ENCODE measurements around the gene CDA. TPM values are rescaled to one million over a fixed set of nuclear protein-coding genes. Genes with fewer than 3 reads are reported as not detected.

CDA gene
- total RNA-seq, 1 donor from 2014 or later = not detected

- Mint-ChIP-seq H3K36me3 (ENCODE audit: low read depth, unreplicated experiment) (no peaks in the 10 kb centered on the region), H3K27me3 (ENCODE audit: low read depth, unreplicated experiment) (peaks cover 21% of the 10 kb centered on the region), H3K4me3 (ENCODE audit: unreplicated experiment) (no peak overlapping the region), H3K27ac (ENCODE audit: unreplicated experiment) (no peak overlapping the region), H3K4me1 (ENCODE audit: low read depth, unreplicated experiment) (peaks cover 6% of the 10 kb centered on the region), H3K9me3 (ENCODE audit: unreplicated experiment) (no peaks in the 10 kb centered on the region)
- no peak for DNase-seq (ENCODE audit: low read depth)
- Histone ChIP-seq H3K79me2 (ENCODE audit: insufficient read depth, low read length) (no peaks in the 10 kb centered on the region), H3K9ac (ENCODE audit: low read length) (no peak overlapping the region), H3K27ac (ENCODE audit: low read depth, low read length) (no peak overlapping the region), H3K4me1 (ENCODE audit: insufficient read depth, low read length) (peaks cover 9% of the 10 kb centered on the region), H3K27me3 (ENCODE audit: insufficient read depth, low read length) (no peaks in the 10 kb centered on the region), H3K4me2 (ENCODE audit: low read length) (no peak overlapping the region), H3K9me3 (ENCODE audit: insufficient read depth, low read depth, low read length) (no peaks in the 10 kb centered on the region), H3K4me3 (ENCODE audit: insufficient read depth, low read depth, low read length) (no peak overlapping the region), H2AFZ (ENCODE audit: low read depth, low read length) (no peak overlapping the region), H3K36me3 (ENCODE audit: insufficient read depth, low read length) (no peaks in the 10 kb centered on the region), H4K20me1 (ENCODE audit: insufficient read depth, low read length) (no peaks in the 10 kb centered on the region)
- FAIRE-seq = no peak
- TF ChIP-seq CTCF (IDR thresholded peaks at IDR 0.05; ENCODE audit: insufficient read depth, low read depth, low read length) (no peak), EZH2 (IDR thresholded peaks at IDR 0.05; ENCODE audit: insufficient read depth, low read length) (no peak)
These were observed 29.7 kb downstream of the CDA start for GRCh38 chr1:20618550-20618949.

DNA sequence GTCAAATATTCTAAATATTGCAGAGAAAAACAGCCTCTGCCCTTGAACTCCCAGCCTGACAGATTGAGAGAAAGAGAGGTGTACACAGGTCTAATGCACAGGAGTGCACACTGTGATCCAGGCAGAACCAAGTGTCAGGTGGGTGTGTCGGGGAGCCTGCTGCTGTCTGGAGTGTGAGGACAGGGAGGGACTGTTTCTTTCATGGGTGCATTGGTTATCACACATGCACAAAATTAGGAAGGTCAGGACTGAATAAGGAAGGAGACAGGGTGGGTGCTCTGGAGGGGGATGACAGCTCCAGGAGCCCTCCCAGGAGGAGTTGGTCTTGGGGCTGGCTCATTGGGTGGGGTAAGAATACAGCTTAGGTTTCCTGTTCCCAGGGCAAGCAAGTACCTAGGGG is 31.1 kb downstream of the CDA start:
- no peak overlapping the region for H3K27ac Mint-ChIP-seq (ENCODE audit: unreplicated experiment)
- no peak for DNase-seq (ENCODE audit: low read depth)
- Histone ChIP-seq H3K9me3 (ENCODE audit: insufficient read depth, low read depth, low read length) (no peaks in the 10 kb centered on the region), H3K4me3 (ENCODE audit: insufficient read depth, low read depth, low read length) (no peak overlapping the region), H2AFZ (ENCODE audit: low read depth, low read length) (no peak overlapping the region), H3K27ac (ENCODE audit: low read depth, low read length) (no peak overlapping the region), H3K27me3 (ENCODE audit: insufficient read depth, low read length) (no peaks in the 10 kb centered on the region), H3K4me2 (ENCODE audit: low read length) (no peak overlapping the region), H3K79me2 (ENCODE audit: insufficient read depth, low read length) (no peaks in the 10 kb centered on the region), H3K4me1 (ENCODE audit: insufficient read depth, low read length) (no peaks in the 10 kb centered on the region), H3K36me3 (ENCODE audit: insufficient read depth, low read length) (no peaks in the 10 kb centered on the region), H3K9ac (ENCODE audit: low read length) (no peak overlapping the region), H4K20me1 (ENCODE audit: insufficient read depth, low read length) (no peaks in the 10 kb centered on the region)
- no peak for FAIRE-seq
- TF ChIP-seq EZH2 (IDR thresholded peaks at IDR 0.05; ENCODE audit: insufficient read depth, low read length) = no peak
- TF ChIP-seq CTCF (IDR thresholded peaks at IDR 0.05; ENCODE audit: insufficient read depth, low read depth, low read length) = no peak
- peaks cover 21% of the 10 kb centered on the region for H3K27me3 Mint-ChIP-seq (ENCODE audit: low read depth, unreplicated experiment)
- no peaks in the 10 kb centered on the region for H3K36me3 Mint-ChIP-seq (ENCODE audit: low read depth, unreplicated experiment)
- H3K4me1 Mint-ChIP-seq (ENCODE audit: low read depth, unreplicated experiment) = no peaks in the 10 kb centered on the region
- H3K9me3 Mint-ChIP-seq (ENCODE audit: unreplicated experiment) = peaks cover 1% of the 10 kb centered on the region
- H3K4me3 Mint-ChIP-seq (ENCODE audit: unreplicated experiment) = no peak overlapping the region

- Mint-ChIP-seq H3K9me3 (ENCODE audit: unreplicated experiment) (peaks cover 4% of the 10 kb centered on the region), H3K27me3 (ENCODE audit: low read depth, unreplicated experiment) (peaks cover 22% of the 10 kb centered on the region), H3K27ac (ENCODE audit: unreplicated experiment) (no peak overlapping the region), H3K4me1 (ENCODE audit: low read depth, unreplicated experiment) (no peaks in the 10 kb centered on the region), H3K4me3 (ENCODE audit: unreplicated experiment) (no peak overlapping the region), H3K36me3 (ENCODE audit: low read depth, unreplicated experiment) (no peaks in the 10 kb centered on the region)
- no peak for DNase-seq (ENCODE audit: low read depth)
- H3K36me3 ChIP-seq (ENCODE audit: insufficient read depth, low read length) = no peaks in the 10 kb centered on the region
- no peak overlapping the region for H3K4me3 ChIP-seq (ENCODE audit: insufficient read depth, low read depth, low read length)
- H3K27ac ChIP-seq (ENCODE audit: low read depth, low read length) = no peak overlapping the region
- FAIRE-seq = no peak
- H3K27me3 ChIP-seq (ENCODE audit: insufficient read depth, low read length) = no peaks in the 10 kb centered on the region
- no peaks in the 10 kb centered on the region for H3K79me2 ChIP-seq (ENCODE audit: insufficient read depth, low read length)
- H3K4me2 ChIP-seq (ENCODE audit: low read length) = no peak overlapping the region
- no peak overlapping the region for H3K9ac ChIP-seq (ENCODE audit: low read length)
- H3K9me3 ChIP-seq (ENCODE audit: insufficient read depth, low read depth, low read length) = no peaks in the 10 kb centered on the region
- no peaks in the 10 kb centered on the region for H4K20me1 ChIP-seq (ENCODE audit: insufficient read depth, low read length)
- no peak overlapping the region for H2AFZ ChIP-seq (ENCODE audit: low read depth, low read length)
- TF ChIP-seq EZH2 (IDR thresholded peaks at IDR 0.05; ENCODE audit: insufficient read depth, low read length) (no peak), CTCF (IDR thresholded peaks at IDR 0.05; ENCODE audit: insufficient read depth, low read depth, low read length) (no peak)
- H3K4me1 ChIP-seq (ENCODE audit: insufficient read depth, low read length) = no peaks in the 10 kb centered on the region
These were observed 32.1 kb downstream of the CDA start for GRCh38 chr1:20621012-20621411.
